Measurements from ENCODE around the gene DAG1. TPM values are rescaled to one million over a fixed set of nuclear protein-coding genes. Genes with fewer than 3 reads are reported as not detected.
A peak's percentile ranks its signal among the peaks of the same experiment; 100 is the strongest.

Gene DAG1
- polyA plus RNA-seq, 3 donors: 3.9 to 5.8 (median 4.2) TPM

DNA sequence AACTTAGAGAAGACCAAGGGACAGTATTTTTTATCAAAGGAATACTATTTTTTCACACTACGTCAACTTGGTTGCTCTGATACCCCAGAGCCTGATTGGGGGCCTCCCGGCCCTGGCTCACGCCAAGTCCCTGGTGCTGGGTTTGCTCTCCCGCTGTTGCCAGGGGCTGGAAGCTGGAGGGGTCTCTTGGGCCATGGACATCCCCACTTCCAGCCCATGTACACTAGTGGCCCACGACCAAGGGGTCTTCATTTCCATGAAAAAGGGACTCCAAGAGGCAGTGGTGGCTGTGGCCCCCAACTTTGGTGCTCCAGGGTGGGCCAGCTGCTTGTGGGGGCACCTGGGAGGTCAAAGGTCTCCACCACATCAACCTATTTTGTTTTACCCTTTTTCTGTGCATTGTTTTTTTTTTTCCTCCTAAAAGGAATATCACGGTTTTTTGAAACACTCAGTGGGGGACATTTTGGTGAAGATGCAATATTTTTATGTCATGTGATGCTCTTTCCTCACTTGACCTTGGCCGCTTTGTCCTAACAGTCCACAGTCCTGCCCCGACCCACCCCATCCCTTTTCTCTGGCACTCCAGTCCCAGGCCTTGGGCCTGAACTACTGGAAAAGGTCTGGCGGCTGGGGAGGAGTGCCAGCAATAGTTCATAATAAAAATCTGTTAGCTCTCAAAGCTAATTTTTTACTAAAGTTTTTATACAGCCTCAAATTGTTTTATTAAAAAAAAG, 63.9 kb downstream of the DAG1 start:
- 93% methylated on average over 3 of the region's 9 CpGs for WGBS (ENCODE audit: insufficient coverage)
- TF ChIP-seq, protein P1, sequence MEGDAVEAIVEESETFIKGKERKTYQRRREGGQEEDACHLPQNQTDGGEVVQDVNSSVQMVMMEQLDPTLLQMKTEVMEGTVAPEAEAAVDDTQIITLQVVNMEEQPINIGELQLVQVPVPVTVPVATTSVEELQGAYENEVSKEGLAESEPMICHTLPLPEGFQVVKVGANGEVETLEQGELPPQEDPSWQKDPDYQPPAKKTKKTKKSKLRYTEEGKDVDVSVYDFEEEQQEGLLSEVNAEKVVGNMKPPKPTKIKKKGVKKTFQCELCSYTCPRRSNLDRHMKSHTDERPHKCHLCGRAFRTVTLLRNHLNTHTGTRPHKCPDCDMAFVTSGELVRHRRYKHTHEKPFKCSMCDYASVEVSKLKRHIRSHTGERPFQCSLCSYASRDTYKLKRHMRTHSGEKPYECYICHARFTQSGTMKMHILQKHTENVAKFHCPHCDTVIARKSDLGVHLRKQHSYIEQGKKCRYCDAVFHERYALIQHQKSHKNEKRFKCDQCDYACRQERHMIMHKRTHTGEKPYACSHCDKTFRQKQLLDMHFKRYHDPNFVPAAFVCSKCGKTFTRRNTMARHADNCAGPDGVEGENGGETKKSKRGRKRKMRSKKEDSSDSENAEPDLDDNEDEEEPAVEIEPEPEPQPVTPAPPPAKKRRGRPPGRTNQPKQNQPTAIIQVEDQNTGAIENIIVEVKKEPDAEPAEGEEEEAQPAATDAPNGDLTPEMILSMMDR (IDR thresholded peaks at IDR 0.05): no peak

DNA sequence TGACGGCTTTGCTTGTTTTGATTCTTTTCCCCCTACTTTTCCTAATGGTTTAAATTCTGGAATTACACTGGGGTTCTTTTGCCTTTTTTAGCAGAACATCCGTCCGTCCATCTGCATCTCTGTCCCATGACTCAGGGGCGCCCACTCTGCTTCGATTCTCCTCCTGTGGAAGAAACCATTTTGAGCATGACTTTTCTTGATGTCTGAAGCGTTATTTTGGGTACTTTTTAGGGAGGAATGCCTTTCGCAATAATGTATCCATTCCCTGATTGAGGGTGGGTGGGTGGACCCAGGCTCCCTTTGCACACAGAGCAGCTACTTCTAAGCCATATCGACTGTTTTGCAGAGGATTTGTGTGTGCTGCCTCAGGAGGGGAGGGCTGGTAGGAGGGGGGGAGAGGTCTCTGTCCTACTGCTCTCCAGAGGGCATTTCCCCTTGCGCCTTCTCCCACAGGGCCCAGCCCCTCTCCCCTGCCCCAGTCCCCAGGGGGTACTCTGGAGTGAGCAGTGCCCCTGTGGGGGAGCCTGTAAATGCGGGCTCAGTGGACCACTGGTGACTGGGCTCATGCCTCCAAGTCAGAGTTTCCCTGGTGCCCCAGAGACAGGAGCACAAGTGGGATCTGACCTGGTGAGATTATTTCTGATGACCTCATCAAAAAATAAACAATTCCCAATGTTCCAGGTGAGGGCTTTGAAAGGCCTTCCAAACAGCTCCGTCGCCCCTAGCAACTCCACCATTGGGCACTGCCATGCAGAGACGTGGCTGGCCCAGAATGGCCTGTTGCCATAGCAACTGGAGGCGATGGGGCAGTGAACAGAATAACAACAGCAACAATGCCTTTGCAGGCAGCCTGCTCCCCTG, 64.7 kb downstream of the DAG1 start:
- no peak overlapping the region for H3K4me3 ChIP-seq (replicated peaks in 1 of 3; ENCODE audit: low read depth in 2 of 3, low read length in 3 of 3)
- peaks cover 39 to 42% of the 10 kb centered on the region in 2 donors for H3K36me3 Mint-ChIP-seq
- no peaks in the 10 kb centered on the region for H3K27me3 Mint-ChIP-seq (ENCODE audit: low read depth in 3 of 3)
- intact Hi-C loops (cut with micrococcal nuclease): no loop called here
- H3K36me3 ChIP-seq (replicated peaks in 1 of 2; ENCODE audit: control insufficient read depth in 1 of 2, insufficient read depth in 2 of 2, low read length in 2 of 2): peaks cover 27 to 35% of the 10 kb centered on the region in 2 donors
- H4K20me1 ChIP-seq (ENCODE audit: insufficient read depth, low read length): peaks cover 4% of the 10 kb centered on the region
- H3K9me3 Mint-ChIP-seq: peaks cover 0 to 2% (median 0%) of the 10 kb centered on the region in 7 donors
- peak overlapping the region in 1 of 7 donors; percentile 13 for H3K27ac Mint-ChIP-seq
- no peaks in the 10 kb centered on the region for H3K27me3 ChIP-seq (ENCODE audit: control insufficient read depth in 2 of 2, insufficient read depth in 2 of 2, low read length in 2 of 2)
- TF ChIP-seq, protein P1 (IDR thresholded peaks at IDR 0.05): no peak
- WGBS (ENCODE audit: insufficient coverage): 97% methylated on average over 6 of the region's 14 CpGs
- H2AFZ ChIP-seq (ENCODE audit: insufficient read depth, low read depth, low read length, poor library complexity, severe bottlenecking): no peak overlapping the region
- H3K4me1 ChIP-seq (ENCODE audit: control insufficient read depth in 1 of 2, insufficient read depth in 2 of 2, low read length in 2 of 2): no peaks in the 10 kb centered on the region
- H3K4me2 ChIP-seq (replicated peaks; ENCODE audit: extremely low read depth, low read length, poor library complexity, severe bottlenecking): no peak overlapping the region
- H3K4me3 Mint-ChIP-seq: no peak overlapping the region
- H3K9me3 ChIP-seq (replicated peaks in 1 of 2; ENCODE audit: control insufficient read depth in 1 of 2, insufficient read depth in 1 of 2, low read length in 2 of 2): no peaks in the 10 kb centered on the region
- DNase-seq: no peak
- H3K4me1 Mint-ChIP-seq: peaks cover 2% of the 10 kb centered on the region
- no peaks in the 10 kb centered on the region for H3K79me2 ChIP-seq (ENCODE audit: insufficient read depth, low read length)
- no peak overlapping the region for H3K27ac ChIP-seq (ENCODE audit: low read depth in 1 of 2, low read length in 2 of 2)
- H3K9ac ChIP-seq (ENCODE audit: insufficient read depth, low read length, poor library complexity, severe bottlenecking): no peak overlapping the region

More for the DNA sequence above, 63.9 kb downstream of the DAG1 start:
- no peaks in the 10 kb centered on the region for H3K27me3 Mint-ChIP-seq (ENCODE audit: low read depth in 3 of 3)
- Histone ChIP-seq H3K79me2 (ENCODE audit: insufficient read depth, low read length) (no peaks in the 10 kb centered on the region), H3K9ac (ENCODE audit: insufficient read depth, low read length, poor library complexity, severe bottlenecking) (no peak overlapping the region), H4K20me1 (ENCODE audit: insufficient read depth, low read length) (peaks cover 12% of the 10 kb centered on the region), H3K4me2 (replicated peaks; ENCODE audit: extremely low read depth, low read length, poor library complexity, severe bottlenecking) (no peak overlapping the region), H3K4me3 (replicated peaks in 1 of 3; ENCODE audit: low read depth in 2 of 3, low read length in 3 of 3) (no peak overlapping the region), H2AFZ (ENCODE audit: insufficient read depth, low read depth, low read length, poor library complexity, severe bottlenecking) (no peak overlapping the region), H3K27ac (ENCODE audit: low read depth in 1 of 2, low read length in 2 of 2) (no peak overlapping the region), H3K9me3 (replicated peaks in 1 of 2; ENCODE audit: control insufficient read depth in 1 of 2, insufficient read depth in 1 of 2, low read length in 2 of 2) (no peaks in the 10 kb centered on the region), H3K36me3 (replicated peaks in 1 of 2; ENCODE audit: control insufficient read depth in 1 of 2, insufficient read depth in 2 of 2, low read length in 2 of 2) (peaks cover 27 to 35% of the 10 kb centered on the region in 2 donors), H3K27me3 (ENCODE audit: control insufficient read depth in 2 of 2, insufficient read depth in 2 of 2, low read length in 2 of 2) (no peaks in the 10 kb centered on the region), H3K4me1 (ENCODE audit: control insufficient read depth in 1 of 2, insufficient read depth in 2 of 2, low read length in 2 of 2) (no peaks in the 10 kb centered on the region)
- no peaks in the 10 kb centered on the region for H3K4me1 Mint-ChIP-seq
- no peak overlapping the region for H3K4me3 Mint-ChIP-seq
- intact Hi-C loops (cut with micrococcal nuclease): no loop called here
- DNase-seq: no peak
- peaks cover 0 to 2% (median 0%) of the 10 kb centered on the region in 7 donors for H3K9me3 Mint-ChIP-seq
- peak overlapping the region in 1 of 7 donors; percentile 6 for H3K27ac Mint-ChIP-seq
- H3K36me3 Mint-ChIP-seq: peaks cover 39 to 42% of the 10 kb centered on the region in 2 donors

Data from CD14-positive monocyte (primary cell).